GM19025 (cell line): ENCODE data around the gene MACROD2.
"Not testable (repeated sequence)": the region's sequence is repeated elsewhere in the genome, so short reads cannot be mapped to it uniquely, and the experiment has no call there.

Experiments
- ATAC-seq: cut with Tn5 transposase; IDR thresholded peaks from one replicate; pipeline ENCODE4 v1.9.1; 2021; ENCODE audit warnings: mild to moderate bottlenecking, low read depth, moderate library complexity; ENCODE audit not compliant: unreplicated experiment

The MACROD2 gene

DNA sequence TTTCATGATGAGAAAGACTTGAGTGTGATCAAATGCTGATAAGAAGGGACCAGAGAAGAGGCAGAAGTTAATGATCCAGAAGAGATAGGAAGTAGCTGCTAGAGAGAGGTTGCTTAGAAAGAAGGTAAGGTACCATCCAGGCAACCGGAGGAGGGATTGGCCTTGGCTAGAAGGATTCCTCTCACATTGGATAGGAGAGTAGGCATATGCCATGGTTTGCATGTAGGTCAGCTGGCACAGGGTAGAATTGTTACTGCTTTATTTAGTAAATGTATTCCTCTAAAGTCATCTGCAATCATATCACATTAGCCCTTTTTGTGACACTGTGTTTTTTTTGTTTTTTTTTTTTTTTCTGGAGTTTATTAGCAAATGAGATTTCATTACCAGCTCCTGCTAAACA, 923.0 kb downstream of the MACROD2 start:
- ATAC-seq: no peak

DNA sequence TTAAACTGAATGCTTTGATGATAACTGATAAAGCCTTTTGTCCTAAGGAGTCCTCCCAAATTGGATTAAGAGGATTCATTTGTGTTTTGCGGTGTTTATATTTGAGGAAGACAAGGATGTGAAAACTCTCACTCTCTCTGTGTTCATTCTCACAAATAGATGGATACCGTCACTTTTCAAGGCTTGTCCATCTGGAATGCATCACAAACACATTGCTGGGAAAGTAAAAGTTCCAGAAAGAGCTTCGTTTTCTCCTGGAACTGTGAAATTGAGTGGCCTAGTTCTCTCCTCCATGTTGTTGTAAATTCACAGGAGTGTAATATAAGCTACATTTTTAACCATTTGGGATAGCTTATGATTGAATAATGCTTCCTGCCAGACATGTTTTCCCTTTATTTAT, 923.7 kb downstream of the MACROD2 start:
- no peak for ATAC-seq

- ATAC-seq: no peak
Measured at GRCh38 chr20:14919501-14920081, 924.3 kb downstream of the MACROD2 start.

GRCh38 chr20:14921513-14921912, 926.2 kb downstream of the MACROD2 start:
- no peak for ATAC-seq

GRCh38 chr20:14922503-14923267, 927.4 kb downstream of the MACROD2 start:
- ATAC-seq: no peak

DNA sequence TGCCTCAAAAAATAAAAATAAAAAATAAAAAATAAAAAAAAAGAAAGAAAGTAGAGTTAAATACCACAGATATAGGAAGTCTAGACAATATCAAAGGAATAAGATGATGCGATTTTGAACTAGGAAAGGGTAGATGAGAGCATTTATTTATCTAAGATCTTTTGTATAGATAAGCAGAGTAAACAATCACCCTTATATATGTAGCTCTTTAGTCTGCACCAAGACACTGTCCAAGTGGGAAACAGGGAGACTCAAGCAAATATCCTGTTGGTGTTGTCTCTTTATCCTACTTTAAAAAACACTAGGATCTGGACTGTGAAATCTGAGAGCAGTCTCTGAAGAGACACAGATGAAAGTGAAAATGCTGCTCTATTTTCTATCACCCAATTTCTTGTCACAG, 929.1 kb downstream of the MACROD2 start:
- ATAC-seq: no peak

DNA sequence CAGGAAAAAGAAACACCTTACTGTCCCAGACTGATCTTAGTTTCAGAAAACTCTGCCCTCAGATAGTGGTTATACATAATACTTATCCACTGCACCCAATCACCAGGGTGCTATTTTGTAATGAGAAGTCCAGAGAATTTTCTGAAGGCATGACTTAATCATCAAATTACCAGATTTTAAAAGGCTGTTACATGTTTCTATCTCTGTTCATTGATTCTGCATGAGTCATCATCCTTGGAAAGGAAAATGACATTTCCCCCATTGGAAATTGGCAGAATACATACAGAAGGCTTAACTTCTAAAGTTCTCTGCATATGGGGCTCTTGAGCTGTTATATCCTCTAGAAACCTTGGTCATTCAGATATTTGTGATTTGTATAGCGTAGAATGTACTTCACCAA, 930.0 kb downstream of the MACROD2 start:
- no peak for ATAC-seq

DNA sequence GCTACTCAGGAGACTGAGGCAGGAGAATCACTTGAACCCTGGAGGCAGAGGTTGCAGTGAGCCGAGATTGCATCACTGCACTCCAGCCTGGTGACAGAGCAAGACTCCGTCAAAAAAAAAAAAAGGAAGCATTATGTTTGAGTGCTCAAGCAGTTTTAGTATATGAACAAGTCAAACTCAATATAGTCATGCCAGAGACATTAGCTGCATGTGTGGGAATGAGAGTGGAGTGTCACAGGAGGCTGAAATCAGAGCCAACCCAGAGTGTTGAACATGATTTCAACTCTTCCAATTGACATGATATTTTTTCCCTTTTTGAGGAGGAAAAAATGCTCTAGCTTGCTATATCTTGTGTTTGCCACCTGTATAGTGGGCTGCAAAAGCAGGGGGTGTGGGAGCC, 931.1 kb downstream of the MACROD2 start:
- ATAC-seq: not testable (repeated sequence)

- ATAC-seq: no peak
Measured at GRCh38 chr20:14928083-14928482, 932.8 kb downstream of the MACROD2 start.

DNA sequence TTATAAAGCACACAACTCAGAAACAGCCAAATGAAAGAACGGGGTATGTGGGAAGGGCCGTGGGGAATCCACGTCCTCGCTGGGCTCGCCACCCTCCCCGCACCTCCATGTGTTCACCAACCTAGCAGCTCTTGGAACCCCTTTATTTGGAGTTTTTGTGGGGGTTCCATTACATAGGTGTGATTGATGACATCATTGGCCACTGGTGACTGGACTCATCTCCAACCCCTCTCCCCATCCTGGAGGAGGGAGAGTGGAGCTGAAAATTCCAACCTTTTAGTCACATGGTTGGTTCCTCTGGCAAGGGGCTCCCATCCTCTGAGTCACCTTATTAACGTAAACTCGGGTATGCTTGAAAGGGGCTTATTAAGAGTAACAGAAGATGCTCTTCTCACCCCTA, 934.1 kb downstream of the MACROD2 start:
- no peak for ATAC-seq

- ATAC-seq: no peak
Measured at GRCh38 chr20:14932040-14932439, 936.7 kb downstream of the MACROD2 start.

DNA sequence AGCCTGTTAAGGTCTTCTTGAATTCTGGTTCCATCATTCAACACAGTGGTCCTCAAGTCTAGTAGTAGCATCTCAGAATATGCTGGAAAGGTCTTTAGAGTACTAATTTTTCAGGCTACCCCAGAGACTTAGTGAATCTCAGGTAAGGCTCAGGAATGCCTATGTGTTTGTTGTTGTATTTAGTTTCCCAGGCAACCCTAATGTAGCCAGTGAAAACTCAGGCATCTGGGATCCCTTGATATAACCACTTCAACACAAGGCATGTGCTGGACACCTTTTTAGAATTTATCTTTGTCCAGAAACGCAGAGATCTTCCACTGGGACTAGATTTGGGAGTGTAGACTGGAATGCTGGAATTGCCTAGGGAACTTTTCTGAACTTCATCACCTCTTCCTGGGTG, 940.0 kb downstream of the MACROD2 start:
- ATAC-seq: no peak

- no peak for ATAC-seq
Measured at GRCh38 chr20:14937021-14937420, 941.7 kb downstream of the MACROD2 start.

- no peak for ATAC-seq
Measured at GRCh38 chr20:14937846-14938245, 942.5 kb downstream of the MACROD2 start.

DNA sequence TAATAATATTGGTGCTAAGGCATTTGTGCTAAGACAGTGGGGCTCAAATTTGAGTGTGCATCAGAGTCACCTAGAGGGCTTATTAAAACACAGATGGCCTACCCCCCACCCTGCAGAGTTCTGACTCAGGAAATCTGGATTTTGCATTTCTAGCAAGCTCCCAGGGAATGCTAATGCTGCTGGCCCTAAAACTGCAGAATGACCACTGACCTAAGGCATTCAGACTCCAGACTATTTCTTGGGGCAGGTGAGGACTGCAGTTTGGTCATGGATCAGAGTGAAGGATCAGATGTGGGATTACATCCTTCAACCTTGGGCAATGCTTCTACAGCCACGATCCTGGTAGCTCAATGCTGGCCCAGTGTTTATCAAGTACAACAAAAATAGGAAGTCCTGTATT, 952.2 kb downstream of the MACROD2 start:
- no peak for ATAC-seq

GRCh38 chr20:14947946-14948345, 952.6 kb downstream of the MACROD2 start:
- ATAC-seq: no peak

GRCh38 chr20:14948416-14948815, 953.1 kb downstream of the MACROD2 start:
- ATAC-seq: no peak

GRCh38 chr20:14950633-14951032, 955.3 kb downstream of the MACROD2 start:
- no peak for ATAC-seq

GRCh38 chr20:14951105-14951504, 955.8 kb downstream of the MACROD2 start:
- peak; percentile 44 for ATAC-seq

- no peak for ATAC-seq
Measured at GRCh38 chr20:14951707-14952418, 956.5 kb downstream of the MACROD2 start.

GRCh38 chr20:14953736-14954135, 958.4 kb downstream of the MACROD2 start:
- ATAC-seq: no peak

DNA sequence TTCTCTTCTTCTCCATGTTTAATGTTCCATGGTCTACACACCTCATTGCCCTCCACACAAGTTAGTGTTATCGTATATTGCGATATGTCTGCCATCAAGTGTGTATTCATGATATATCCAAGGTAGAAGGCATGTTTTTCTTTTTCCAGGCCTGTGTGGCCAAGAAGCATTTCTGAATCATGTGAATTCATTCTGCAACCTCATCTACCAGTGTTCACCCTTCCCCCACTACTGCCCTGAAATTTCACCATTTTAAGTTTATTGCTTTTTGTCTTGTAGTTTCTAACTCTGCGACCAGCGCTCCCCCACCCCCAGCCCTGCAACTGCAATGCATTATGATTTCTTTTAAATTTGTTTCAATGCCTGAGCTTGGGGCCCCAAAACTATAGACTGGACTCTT, 960.1 kb downstream of the MACROD2 start:
- ATAC-seq: no peak
